PFSK-1 (cell line): ENCODE data around the gene LPCAT1.

ENCODE experiments used
- FOXP2 ChIP-seq: optimal IDR thresholded peaks from 2 replicates; pipeline ENCODE3; 2011; ENCODE audit warnings: borderline replicate concordance, control low read depth, inconsistent platforms; ENCODE audit not compliant: insufficient read depth; ENCODE audit errors: extremely low read length, extremely low read depth
- POLR2AphosphoS5 ChIP-seq: IDR thresholded peaks from 2 replicates; pipeline ENCODE4 v1.6.1; 2012; ENCODE audit warnings: low read depth, mild to moderate bottlenecking, control low read depth, low read length, moderate library complexity
- REST ChIP-seq, 2 experiments: IDR thresholded peaks; 2 replicates each; pipeline versions ENCODE4 v1.6.1 to v1.8.0; 2011 to 2012; ENCODE audit warnings: low read depth in 2 of 2, low read length in 2 of 2, control low read depth in 1 of 2, inconsistent platforms in 1 of 2, mild to moderate bottlenecking in 1 of 2, moderate library complexity in 1 of 2; ENCODE audit not compliant: insufficient read depth in 1 of 2
- SIN3A ChIP-seq: IDR thresholded peaks from 2 replicates; pipeline ENCODE4 v1.6.1; 2012; ENCODE audit warnings: mild to moderate bottlenecking, low read length, moderate library complexity, borderline replicate concordance; ENCODE audit not compliant: insufficient read depth
- TAF1 ChIP-seq: IDR thresholded peaks from 2 replicates; pipeline ENCODE4 v1.6.1; 2012; ENCODE audit warnings: low read length, control low read depth, borderline replicate concordance; ENCODE audit not compliant: insufficient read depth

Gene LPCAT1

GRCh38 chr5:1537603-1538154, 13.9 kb upstream of the LPCAT1 start:
- no peak for TF ChIP-seq REST (IDR thresholded peaks at IDR 0.05; ENCODE audit: insufficient read depth in 1 of 2, low read depth in 2 of 2, low read length in 2 of 2)

- no peak for TF ChIP-seq TAF1
- no peak for TF ChIP-seq FOXP2
- TF ChIP-seq REST (IDR thresholded peaks at IDR 0.05; ENCODE audit: insufficient read depth in 1 of 2, low read depth in 2 of 2, low read length in 2 of 2): no peak
- TF ChIP-seq POLR2AphosphoS5: no peak
- no peak for TF ChIP-seq SIN3A
Measured at GRCh38 chr5:1536871-1537602, 13.3 kb upstream of the LPCAT1 start.

- TF ChIP-seq SIN3A (no peak), FOXP2 (no peak), POLR2AphosphoS5 (no peak), REST (IDR thresholded peaks at IDR 0.05; ENCODE audit: insufficient read depth in 1 of 2, low read depth in 2 of 2, low read length in 2 of 2) (no peak), TAF1 (no peak)
Measured at GRCh38 chr5:1536322-1536845, 12.6 kb upstream of the LPCAT1 start.

- TF ChIP-seq REST (IDR thresholded peaks at IDR 0.05; ENCODE audit: insufficient read depth in 1 of 2, low read depth in 2 of 2, low read length in 2 of 2): no peak
- no peak for TF ChIP-seq TAF1
Measured at GRCh38 chr5:1535646-1536045, 11.9 kb upstream of the LPCAT1 start.

GRCh38 chr5:1532384-1532783, 8.6 kb upstream of the LPCAT1 start:
- TF ChIP-seq TAF1 (no peak), FOXP2 (no peak), REST (IDR thresholded peaks at IDR 0.05; ENCODE audit: insufficient read depth in 1 of 2, low read depth in 2 of 2, low read length in 2 of 2) (no peak), SIN3A (no peak), POLR2AphosphoS5 (no peak)
